ENCODE measurements around the gene MS4A8.
"Not testable (repeated sequence)": the region's sequence is repeated elsewhere in the genome, so short reads cannot be mapped to it uniquely, and the experiment has no call there.

DNA sequence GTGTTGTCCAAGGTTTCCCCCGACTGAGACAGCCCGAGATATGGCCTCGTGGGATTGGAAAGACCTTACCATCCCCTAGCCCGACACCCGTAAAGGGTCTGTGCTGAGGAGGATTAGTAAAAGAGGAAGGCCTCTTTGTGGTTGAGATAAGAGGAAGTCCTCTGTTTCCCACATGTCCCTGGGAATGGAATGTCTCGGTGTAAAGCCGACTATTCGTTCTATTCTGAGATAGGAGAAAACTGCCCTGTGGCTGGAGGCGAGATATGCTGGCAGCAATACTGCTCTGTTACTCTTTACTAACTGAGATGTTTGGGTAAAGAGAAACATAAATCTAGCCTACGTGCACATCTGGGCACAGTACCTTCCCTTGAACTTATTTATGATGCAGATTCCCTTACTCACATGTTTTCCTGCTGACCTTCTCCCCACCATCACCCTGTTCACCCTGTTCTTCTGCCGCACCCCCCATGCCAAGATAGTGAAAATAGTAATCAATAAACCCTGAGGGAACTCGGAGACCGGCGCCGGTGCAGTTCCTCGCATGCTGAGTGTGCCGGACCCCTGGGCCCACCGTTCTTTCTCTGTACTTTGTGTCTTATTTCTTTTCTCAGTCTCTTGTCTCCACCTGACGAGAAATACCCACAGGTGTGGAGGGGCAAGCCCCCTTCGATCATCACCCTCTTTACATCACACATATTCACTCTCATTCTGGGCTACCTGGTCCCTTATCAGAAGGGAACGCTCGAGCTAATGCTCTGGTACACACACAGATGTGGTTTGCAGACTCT lies 60.2 kb downstream of the MS4A8 start:
- TF ChIP-seq, protein P1, sequence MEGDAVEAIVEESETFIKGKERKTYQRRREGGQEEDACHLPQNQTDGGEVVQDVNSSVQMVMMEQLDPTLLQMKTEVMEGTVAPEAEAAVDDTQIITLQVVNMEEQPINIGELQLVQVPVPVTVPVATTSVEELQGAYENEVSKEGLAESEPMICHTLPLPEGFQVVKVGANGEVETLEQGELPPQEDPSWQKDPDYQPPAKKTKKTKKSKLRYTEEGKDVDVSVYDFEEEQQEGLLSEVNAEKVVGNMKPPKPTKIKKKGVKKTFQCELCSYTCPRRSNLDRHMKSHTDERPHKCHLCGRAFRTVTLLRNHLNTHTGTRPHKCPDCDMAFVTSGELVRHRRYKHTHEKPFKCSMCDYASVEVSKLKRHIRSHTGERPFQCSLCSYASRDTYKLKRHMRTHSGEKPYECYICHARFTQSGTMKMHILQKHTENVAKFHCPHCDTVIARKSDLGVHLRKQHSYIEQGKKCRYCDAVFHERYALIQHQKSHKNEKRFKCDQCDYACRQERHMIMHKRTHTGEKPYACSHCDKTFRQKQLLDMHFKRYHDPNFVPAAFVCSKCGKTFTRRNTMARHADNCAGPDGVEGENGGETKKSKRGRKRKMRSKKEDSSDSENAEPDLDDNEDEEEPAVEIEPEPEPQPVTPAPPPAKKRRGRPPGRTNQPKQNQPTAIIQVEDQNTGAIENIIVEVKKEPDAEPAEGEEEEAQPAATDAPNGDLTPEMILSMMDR (IDR thresholded peaks at IDR 0.05), result not testable (repeated sequence)
- not testable (repeated sequence) for TF ChIP-seq POLR2A, POLR2AphosphoS5, EP300 (IDR thresholded peaks at IDR 0.05)

Measured in gastroesophageal sphincter (tissue), 3 donors.